Medulla oblongata (tissue), 1 donor: ENCODE results near the gene LAMTOR4.

Experiments used
- DNase-seq: peaks from one replicate; pipeline ENCODE4 v3.0.0-alpha.2; 2015; ENCODE audit errors: extremely low spot score

The LAMTOR4 gene

GRCh38 chr7:100153708-100154535 is 5.2 kb downstream of the LAMTOR4 start:
- no peak for DNase-seq

DNA sequence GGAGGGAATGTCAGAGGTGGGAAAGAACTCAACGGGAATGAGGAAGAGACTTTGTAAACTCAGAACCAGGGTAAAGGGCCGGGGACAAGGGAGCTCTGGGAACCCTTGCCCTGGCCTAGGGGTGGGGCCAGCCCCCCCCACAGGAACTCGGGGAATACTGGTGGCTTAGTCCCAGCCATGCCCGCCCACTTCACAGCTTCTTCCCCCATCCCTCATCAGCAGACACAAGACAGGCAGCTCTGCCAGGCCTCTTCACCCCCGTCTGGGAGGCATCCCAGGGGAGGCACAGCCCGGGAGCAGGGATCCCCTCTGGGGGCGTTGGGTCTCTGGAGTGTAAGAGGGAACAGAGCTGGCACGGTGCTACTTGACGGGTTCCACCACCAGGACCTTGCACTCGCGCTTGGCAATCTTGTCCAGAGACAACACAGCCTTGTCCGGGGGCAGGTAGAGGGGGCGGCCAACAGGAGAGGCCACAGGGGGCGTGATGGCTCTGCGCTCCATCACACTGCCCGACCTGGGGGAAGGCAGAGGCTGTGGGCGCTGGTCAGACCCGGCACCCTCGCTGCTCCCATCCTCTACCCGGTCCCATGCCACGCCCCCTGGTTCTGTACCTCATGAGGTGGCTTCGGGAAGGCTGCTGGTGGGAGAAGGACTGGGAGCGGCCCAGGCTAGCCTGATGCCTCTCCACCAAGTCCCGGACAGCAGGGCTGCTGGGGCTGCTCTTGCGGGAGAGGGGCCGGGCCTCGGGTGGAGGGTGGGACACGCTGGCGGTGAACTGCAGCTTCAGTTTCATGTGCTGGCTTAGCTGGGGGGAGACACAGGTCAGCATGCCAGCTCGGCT is 6.2 kb downstream of the LAMTOR4 start:
- DNase-seq = no peak

DNA sequence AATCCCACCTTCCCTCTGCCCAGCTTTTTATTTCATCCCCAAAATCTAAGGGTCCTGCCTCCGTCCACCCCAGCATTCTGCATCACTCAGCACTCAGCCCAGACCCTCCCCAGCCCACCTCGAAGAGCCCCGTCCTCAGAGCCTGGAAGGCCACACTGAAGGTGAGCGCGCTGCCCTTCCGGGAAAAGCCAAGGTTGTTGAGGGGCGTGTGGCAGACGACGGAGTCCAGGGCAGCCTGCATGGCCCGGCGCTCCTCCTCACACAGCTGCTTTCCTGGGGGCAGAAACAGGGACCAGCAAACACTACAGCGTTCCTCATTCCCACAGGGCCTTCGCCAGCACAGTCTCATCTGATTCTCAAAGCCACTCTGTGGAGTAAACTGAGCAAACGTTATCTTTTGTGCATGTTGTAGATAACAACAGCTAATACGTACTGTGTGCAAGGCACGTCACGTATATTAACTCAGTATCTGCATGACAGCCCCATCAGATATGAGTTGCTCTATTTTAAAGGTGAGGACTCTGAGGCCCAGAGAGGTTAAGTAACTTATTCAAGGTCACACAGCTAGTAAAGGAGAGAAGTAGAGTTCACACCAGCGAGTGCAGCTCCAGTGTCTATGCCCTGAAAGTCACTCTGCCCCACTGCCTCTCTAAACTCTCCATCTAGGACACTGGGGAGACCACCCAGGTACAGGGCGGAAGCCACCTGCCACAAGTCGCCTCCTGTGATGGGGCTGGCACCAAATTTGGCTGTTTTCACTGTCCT is 7.0 kb downstream of the LAMTOR4 start:
- no peak for DNase-seq

DNA sequence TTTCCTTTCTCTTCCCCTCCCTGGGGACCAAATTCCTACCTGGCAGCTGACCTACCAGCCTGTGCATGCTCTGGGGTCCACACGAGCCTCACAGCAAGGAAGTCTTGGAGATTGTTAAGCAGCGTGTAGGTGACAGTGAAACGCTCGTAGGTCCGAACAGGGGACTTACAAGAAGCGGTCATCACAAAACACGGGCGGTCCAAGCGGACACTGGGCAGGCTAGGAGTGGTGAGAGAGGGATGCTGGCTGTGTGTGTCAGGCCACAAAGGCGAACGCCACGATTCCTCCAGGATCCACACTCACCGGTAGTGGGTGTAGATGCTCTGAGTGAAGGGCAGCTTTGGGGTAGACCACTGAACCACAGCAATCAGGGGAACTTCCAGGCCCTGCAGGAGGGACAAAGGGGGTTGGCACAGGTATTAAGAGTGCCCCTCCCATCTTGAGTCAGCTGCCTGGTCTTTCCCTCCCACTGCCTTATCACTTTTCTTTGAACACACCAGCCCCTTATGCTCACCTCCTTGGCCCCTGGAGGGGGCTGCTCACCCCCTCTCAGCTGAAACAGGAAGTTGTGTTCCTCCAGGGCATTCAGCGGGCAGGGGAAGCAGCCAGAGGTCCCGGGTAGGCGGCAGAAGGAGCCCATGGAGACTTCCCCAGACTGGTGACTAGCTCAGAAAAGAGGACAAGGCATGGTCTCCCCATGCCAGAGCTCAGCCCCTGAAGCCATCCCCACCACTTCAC is 7.8 kb downstream of the LAMTOR4 start:
- DNase-seq = no peak

DNA sequence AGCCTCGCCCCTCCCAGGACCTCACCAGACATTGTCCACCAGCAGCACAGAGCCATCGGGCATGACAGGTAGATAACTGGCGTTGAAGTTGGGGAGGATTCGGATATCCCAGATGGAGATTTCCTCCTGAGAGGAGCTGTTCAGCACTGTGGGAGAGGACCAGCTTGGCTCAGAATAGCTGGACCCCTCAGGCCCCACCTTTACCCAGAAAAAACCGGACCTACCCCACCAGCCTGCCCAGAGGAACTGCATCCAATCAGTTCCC is 8.3 kb downstream of the LAMTOR4 start:
- DNase-seq = no peak

DNA sequence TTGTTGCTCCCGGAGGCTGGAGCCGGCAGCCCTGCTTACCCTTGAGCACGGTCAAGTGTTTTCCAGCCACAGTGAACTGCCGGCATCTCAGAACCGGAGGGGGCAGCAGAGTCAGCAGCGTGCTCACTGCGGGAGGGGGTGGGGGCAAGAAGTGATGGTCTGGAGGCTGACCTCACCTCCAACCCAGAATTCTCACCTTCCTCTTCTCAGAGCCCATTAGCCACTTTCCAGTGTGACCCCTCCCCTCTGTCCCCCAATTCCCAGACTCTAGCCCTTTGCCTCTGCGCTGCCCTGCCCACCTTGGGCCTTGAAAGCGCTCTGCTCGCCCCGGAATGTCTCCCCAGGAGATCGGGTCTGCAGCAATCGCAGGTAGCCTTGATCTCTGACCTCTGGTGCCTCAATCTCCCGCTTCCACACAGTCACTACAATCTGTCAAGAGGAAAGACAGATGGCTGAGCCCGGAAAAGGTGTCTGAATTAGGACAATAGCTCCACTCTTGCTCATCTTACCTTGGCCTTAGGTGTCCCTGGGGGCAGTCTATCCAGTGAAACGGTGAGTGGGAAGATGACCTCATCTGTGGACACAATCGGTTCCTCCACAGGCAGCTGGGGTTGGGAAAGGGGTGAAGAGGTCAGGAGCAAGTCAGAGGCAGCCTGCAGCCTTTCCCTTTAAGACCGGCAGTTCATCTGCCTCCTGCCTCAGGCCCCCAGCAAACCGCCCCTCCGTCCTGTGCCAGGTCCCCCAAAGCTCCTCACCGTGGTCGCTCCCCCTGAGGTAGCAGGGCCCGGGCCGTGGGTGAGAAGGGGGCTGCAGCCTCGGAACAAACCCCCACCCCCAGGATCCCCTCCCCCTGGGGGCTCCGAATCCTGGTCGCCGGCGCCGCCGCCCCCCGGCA is 8.9 kb downstream of the LAMTOR4 start:
- DNase-seq = no peak

GRCh38 chr7:100158229-100159098 is 9.7 kb downstream of the LAMTOR4 start, which contains the start of gene TRAPPC14:
TSS of gene TRAPPC14 (minus strand) at chr7:100158723. CDS start at chr7:100158499, 224 bp downstream.
- peak; percentile 86 for DNase-seq

DNA sequence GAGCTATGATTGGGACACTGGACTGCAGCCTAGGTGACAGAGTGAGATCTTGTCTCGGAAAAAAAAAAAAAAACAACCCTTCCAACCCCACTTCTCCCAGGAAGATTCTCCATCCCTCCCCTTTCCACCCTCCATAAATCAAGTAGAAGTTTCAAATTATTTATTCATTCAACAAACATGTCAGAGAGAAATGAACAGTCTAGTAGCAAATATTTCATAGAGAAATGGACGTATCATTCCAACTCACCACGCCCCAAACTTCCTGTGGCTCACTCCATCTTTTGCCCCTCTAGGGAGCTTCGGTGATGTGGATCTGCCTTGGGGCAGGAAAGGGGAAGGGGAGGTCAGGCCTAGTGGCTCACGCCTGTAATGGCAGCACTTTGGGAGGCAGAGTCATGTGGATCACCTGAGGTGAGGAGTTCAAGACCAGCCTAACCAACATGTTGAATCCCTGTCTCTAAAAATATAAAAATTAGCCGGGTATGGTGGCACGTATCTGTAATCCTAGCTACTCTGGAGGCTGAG is 10.4 kb downstream of the LAMTOR4 start:
- no peak for DNase-seq

DNA sequence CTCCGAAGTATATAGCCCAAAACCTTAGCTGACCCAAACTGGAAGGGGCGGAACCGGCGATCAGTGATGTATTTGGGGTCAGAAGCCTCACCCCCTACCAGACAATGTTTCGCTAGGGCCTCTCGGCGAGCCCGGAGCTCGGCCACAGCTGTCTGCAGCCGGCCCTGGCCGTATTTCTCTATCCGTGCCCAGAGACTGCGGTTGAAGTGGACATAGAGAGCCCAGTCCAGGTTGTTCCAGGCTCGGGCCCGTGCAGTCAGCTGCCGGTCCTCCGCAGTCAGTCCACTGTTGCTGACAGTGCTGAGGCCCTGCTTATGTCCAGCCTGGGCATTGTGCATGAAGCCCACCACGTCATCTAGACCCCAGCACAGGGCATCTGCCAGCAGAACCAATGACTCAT is 11.3 kb downstream of the LAMTOR4 start:
- no peak for DNase-seq

DNA sequence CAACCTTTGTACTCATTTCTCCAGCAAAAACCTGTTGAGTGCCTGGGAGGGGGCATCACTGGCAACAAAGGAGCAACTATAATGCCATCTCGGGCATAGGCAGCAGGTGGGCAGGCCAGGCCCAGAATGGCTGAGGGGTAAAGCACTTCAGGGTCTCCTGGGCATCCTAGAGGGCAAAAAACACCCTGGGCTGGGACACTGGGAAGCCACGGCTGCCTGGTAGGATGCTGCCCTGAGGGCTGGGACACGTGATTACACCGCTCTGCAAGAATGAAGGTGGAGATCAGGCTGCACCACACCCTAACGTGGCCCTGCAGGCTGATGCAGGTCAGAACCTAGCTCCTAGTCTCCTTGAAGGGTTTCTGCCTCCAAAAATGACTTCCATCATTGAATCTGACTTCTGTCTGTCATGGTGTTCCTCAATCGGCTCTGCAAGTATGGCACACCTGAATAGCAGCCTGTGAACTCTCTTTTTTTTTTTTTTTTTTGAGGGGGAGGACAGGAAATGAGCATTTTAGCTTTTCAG is 14.4 kb downstream of the LAMTOR4 start:
- DNase-seq = no peak

DNA sequence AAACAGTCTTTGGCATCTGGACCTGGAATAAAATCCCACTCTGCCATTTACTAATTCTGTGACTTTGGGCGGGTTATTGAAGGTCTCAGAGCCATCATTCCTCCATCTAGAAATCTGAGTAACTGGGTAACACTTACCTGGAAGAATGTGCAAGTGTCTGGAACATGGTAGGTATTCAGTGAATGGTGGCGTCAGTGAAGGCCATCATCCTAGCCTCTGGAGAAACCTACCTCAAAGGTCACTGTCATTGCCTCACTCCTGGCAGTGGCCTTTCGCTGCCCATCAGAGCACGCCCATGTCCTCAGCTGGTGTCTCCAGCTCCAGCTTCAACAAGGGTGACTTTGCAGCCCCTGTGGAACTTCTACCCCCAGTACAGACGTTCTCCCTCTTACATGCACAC is 15.2 kb downstream of the LAMTOR4 start:
- no peak for DNase-seq

DNA sequence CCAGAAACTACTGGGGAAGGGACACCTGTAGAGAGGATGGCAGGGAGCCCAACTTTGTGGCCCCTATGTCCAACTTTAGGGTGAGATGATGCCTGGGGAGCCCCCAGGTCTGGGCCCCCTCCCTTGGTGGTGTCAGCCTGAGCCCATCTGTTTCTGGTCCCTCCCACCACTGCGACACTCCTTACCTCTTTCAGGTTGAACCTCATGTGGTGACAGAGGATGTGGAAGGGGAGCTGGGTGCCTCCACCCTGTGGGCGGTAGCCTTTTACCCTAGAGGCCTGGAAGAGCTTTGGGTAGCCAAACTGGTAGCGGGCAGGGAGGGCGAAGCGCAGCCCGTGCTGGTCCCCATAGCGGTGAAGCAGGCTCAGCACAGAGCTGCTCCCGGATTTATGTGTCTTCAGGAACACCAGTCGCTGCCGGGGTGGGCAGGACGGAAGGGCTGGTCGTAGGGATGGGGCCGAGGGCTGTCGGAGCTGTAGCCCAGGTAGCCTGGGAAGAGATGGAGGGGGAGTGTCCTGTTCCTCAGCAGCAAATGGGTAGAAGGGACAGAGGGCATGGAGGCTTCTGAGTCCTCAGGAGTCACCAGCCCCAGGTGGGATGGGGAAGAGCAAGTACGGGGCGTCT is 17.7 kb downstream of the LAMTOR4 start:
- no peak for DNase-seq

- peak; percentile 52 for DNase-seq
Measured at GRCh38 chr7:100166970-100167911, 18.5 kb downstream of the LAMTOR4 start.

DNA sequence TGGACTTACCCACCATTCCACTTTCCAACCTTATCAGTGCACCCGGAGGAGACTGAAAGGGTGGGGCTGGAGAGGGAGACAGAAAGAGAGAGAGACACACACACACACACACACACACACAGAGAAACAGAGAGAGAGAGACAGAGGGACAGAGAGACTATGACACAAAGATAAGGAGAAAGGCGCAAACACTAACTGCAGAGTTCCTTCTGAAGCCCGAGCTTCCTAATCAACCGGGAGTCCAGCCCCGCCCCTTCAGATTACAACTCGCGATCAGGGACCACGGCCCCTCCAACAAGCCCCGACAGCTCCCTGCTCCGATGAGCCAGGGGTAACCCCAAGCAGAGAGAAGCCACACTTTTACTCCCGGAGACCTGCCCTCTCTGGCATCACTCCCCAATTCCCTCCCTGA is 19.2 kb downstream of the LAMTOR4 start:
- DNase-seq = peak; percentile 25

GRCh38 chr7:100169147-100169850 is 20.6 kb downstream of the LAMTOR4 start:
- no peak for DNase-seq

DNA sequence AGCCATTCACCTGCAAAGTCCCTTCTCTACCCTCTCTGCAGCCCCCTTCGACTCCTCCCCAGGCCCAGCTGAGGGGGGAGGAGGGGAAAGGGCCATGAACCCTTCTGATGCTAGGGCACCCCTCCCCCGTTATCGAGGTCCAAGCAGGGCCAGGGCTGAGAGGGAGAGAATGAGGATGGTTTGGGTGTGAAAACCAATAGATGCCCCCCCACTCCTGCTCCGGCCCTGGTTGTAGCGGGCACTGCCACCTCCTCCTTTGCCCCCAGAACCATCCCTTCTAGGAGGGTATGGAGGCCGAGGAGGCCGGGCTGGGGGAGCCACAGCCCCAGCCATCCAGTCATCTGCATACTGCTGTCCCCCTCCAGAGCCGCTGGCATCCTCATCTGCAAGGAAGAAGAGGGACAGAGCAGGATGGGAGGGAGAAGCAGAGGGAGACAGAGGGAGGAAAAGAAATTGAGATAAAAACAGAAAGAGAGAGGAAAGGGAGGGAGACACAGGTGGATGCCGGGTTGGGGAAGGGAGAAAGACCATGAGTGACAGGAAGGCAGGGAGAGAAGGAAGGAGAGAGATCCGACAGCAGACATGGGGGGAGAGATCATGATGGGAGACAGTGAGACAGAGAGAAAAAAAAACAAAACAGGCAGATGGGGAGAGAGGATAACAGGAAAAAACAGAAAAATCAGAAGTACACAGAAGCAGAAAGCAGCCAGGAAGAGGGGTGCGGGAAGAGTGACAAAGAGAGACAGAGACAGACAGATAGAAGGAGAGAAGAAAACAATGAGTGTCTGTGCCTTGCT is 21.6 kb downstream of the LAMTOR4 start:
- DNase-seq = no peak
